Mucosa of rectum (tissue), 2 donors: ENCODE results near the gene ARPC5.

Experiments used
- H3K27ac ChIP-seq, 2 donors: one replicate each; pipeline ENCODE4 v1.7.0; 2013; ENCODE audit warnings: inconsistent platforms in 2 of 2, low read depth in 2 of 2, low read length in 2 of 2
- H3K27me3 ChIP-seq, 2 donors: one replicate each; pipeline ENCODE4 v1.7.0; 2013; ENCODE audit warnings: low read length in 2 of 2; ENCODE audit not compliant: control insufficient read depth in 2 of 2, insufficient read depth in 2 of 2
- H3K36me3 ChIP-seq, 2 donors: one replicate each; pipeline ENCODE4 v1.7.0; 2013; ENCODE audit warnings: low read length in 2 of 2; ENCODE audit not compliant: control insufficient read depth in 2 of 2, insufficient read depth in 2 of 2
- H3K4me1 ChIP-seq, 2 donors: one replicate each; pipeline ENCODE4 v1.7.0; 2013; ENCODE audit warnings: low read length in 2 of 2, mild to moderate bottlenecking in 1 of 2; ENCODE audit not compliant: control insufficient read depth in 2 of 2, insufficient read depth in 2 of 2
- H3K4me3 ChIP-seq, 2 donors: one replicate each; pipeline ENCODE4 v1.7.0; 2013; ENCODE audit warnings: low read length in 2 of 2
- H3K9ac ChIP-seq, 2 donors: one replicate each; pipeline ENCODE4 v1.7.0; 2013; ENCODE audit warnings: low read length in 2 of 2, low read depth in 1 of 2, mild to moderate bottlenecking in 1 of 2
- H3K9me3 ChIP-seq, 2 donors: one replicate each; pipeline ENCODE4 v1.7.0; 2013; ENCODE audit warnings: low read length in 2 of 2; ENCODE audit not compliant: control insufficient read depth in 2 of 2
- donor health status: healthy.
- donor health status: Normal muscosa, but diverticular disease.

The ARPC5 gene

GRCh38 chr1:183648042-183648441 is 12.5 kb upstream of the ARPC5 start:
- Histone ChIP-seq H3K4me1 (peaks cover 7 to 14% of the 10 kb centered on the region in 2 donors), H3K36me3 (no peaks in the 10 kb centered on the region), H3K9ac (no peak overlapping the region), H3K4me3 (no peak overlapping the region), H3K27ac (no peak overlapping the region), H3K27me3 (no peaks in the 10 kb centered on the region), H3K9me3 (no peaks in the 10 kb centered on the region)

GRCh38 chr1:183646776-183647175 is 11.2 kb upstream of the ARPC5 start:
- Histone ChIP-seq H3K27ac (no peak overlapping the region), H3K9ac (no peak overlapping the region), H3K36me3 (no peaks in the 10 kb centered on the region), H3K9me3 (no peaks in the 10 kb centered on the region), H3K4me3 (no peak overlapping the region), H3K27me3 (no peaks in the 10 kb centered on the region), H3K4me1 (peaks cover 1 to 2% of the 10 kb centered on the region in 2 donors)

DNA sequence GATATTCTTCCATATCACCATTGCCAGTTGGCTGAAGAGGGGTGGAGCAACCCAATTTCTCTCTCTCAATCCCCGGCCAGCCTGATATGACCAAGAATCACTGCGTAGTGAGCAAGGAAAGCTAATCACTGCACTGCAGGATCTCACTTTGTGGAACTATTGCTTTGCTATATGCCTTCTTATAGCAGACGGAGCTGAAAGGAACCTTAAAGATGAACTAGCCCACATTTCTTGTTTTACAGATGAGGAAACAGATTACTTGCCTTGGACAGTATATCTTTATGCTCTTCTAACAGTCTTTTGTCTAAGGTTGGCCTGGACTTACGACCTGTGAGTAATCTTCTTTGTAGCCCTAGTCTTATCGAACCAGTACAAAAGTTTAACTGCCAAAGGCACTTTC is 9.9 kb upstream of the ARPC5 start:
- H3K27ac ChIP-seq: no peak overlapping the region
- H3K27me3 ChIP-seq: no peaks in the 10 kb centered on the region
- H3K4me3 ChIP-seq: no peak overlapping the region
- H3K9ac ChIP-seq: no peak overlapping the region
- H3K36me3 ChIP-seq: no peaks in the 10 kb centered on the region
- H3K9me3 ChIP-seq: no peaks in the 10 kb centered on the region
- H3K4me1 ChIP-seq: no peaks in the 10 kb centered on the region

- Histone ChIP-seq H3K9me3 (no peaks in the 10 kb centered on the region), H3K4me1 (no peaks in the 10 kb centered on the region), H3K9ac (no peak overlapping the region), H3K27me3 (no peaks in the 10 kb centered on the region), H3K36me3 (no peaks in the 10 kb centered on the region), H3K27ac (no peak overlapping the region), H3K4me3 (no peak overlapping the region)
These were observed 6.6 kb upstream of the ARPC5 start for GRCh38 chr1:183642166-183642565.

DNA sequence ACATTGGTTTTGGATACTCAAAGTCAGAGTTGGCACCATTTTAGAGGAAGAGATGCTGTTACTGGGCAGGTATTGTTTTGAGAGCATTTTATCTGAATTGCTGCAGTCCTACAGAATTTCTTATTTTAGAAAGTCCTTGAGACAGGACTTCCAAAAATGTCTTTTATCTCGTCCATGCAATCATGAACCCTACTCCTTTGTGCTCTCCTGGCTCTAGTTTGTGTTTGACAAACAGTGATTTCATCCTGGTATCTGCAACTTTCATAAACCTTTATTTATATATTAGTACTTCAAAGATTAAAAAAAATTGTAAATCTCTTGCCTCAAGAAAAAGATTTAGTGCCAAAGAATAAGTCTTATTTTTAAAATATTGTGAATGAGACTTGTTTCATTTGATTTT is 4.6 kb upstream of the ARPC5 start:
- Histone ChIP-seq H3K4me1 (peaks cover 0 to 4% of the 10 kb centered on the region in 2 donors), H3K27ac (no peak overlapping the region), H3K9ac (no peak overlapping the region), H3K9me3 (no peaks in the 10 kb centered on the region), H3K4me3 (no peak overlapping the region), H3K27me3 (no peaks in the 10 kb centered on the region), H3K36me3 (no peaks in the 10 kb centered on the region)

DNA sequence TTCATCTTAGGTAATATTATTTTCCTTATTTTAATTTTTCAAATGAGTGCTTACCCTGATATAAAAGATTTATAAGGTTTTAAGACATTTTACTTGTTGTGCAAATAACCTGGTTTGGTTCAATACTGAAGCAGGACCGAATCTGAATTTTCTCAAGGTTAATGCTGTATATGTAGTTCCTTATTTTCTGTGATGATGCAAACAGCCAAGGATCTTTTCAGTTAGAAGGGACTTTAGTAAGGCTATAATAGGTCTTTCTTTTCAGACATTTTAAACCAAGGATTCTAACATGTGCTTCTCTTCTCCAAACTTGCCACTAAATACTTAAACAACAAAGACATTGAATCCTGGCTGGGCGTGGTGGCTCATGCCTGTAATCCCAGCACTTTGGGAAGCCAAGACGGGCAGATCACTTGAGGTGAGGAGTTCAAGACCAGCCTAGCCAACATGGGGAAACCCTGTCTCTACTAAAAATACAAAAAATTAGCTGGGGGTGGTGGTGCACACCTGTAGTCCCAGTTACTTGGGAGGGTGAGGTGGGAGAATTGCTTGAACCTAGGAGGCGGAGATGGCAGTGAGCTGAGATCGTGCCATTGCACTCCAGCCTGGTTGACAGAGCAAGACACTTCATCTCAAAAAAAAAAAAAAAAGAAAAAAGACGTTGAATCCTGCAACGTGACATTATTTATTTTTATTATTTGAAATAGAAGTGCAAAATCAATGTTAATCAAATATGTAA is 3.2 kb upstream of the ARPC5 start:
- Histone ChIP-seq H3K36me3 (no peaks in the 10 kb centered on the region), H3K27me3 (no peaks in the 10 kb centered on the region), H3K4me3 (no peak overlapping the region), H3K27ac (no peak overlapping the region), H3K9ac (no peak overlapping the region), H3K4me1 (peaks cover 0 to 7% of the 10 kb centered on the region in 2 donors), H3K9me3 (no peaks in the 10 kb centered on the region)

DNA sequence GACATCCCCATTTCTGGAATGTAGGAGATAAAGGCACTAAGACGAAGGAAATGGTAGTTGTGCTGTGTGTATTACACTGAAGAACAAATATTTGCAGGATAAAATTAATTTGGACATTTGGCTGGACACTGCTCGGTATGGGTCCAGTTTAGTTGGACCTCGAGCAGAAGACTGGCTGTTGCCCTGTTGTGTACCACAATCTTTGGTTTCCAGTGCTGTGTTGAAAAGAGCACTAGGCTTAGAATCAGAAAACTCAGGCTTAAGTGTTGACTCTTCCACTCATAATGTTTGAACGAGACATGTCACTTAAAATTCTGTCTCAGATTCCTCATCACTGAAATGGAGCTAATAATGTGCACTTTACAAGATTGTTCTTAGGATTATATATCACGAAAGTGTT is 1.2 kb upstream of the ARPC5 start:
- Histone ChIP-seq H3K4me1 (peaks cover 8 to 22% of the 10 kb centered on the region in 2 donors), H3K27me3 (no peaks in the 10 kb centered on the region), H3K27ac (no peak overlapping the region), H3K36me3 (peaks cover 0 to 4% of the 10 kb centered on the region in 2 donors), H3K9ac (no peak overlapping the region), H3K9me3 (no peaks in the 10 kb centered on the region), H3K4me3 (peak overlapping the region in 1 of 2 donors; percentile 94)

DNA sequence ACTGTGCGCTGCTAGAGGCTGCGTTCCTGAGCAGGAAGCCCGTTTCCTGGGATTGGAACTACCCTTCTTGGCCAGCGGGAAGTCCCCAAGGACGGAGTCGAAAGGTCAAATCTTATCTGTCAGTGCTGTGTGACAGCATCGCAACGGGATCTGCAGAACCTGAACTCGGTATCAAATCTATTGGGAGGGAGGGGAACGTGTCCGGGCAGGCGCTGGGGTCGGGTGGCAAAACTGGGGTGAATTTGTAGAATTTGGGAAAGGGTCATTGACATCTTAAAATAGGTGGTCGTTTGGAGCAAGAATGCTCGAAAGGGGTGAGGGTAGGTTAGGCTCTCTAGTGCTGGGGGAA is 725 bp upstream of the ARPC5 start:
- no peaks in the 10 kb centered on the region for H3K27me3 ChIP-seq
- H3K36me3 ChIP-seq: peaks cover 0 to 5% of the 10 kb centered on the region in 2 donors
- H3K4me3 ChIP-seq: peak overlapping the region; percentile 94
- H3K27ac ChIP-seq: peak overlapping the region; percentile 90 to 95
- peaks cover 8 to 23% of the 10 kb centered on the region in 2 donors for H3K4me1 ChIP-seq
- peak overlapping the region; percentile 61 to 65 for H3K9ac ChIP-seq
- H3K9me3 ChIP-seq: no peaks in the 10 kb centered on the region

- Histone ChIP-seq H3K27me3 (no peaks in the 10 kb centered on the region), H3K36me3 (peaks cover 9 to 11% of the 10 kb centered on the region in 2 donors), H3K27ac (peak overlapping the region; percentile 90 to 95), H3K9me3 (no peaks in the 10 kb centered on the region), H3K4me3 (peak overlapping the region; percentile 94), H3K4me1 (peaks cover 10 to 23% of the 10 kb centered on the region in 2 donors), H3K9ac (peak overlapping the region; percentile 81 to 92)
These were observed 431 bp downstream of the ARPC5 start for GRCh38 chr1:183635099-183635605.

DNA sequence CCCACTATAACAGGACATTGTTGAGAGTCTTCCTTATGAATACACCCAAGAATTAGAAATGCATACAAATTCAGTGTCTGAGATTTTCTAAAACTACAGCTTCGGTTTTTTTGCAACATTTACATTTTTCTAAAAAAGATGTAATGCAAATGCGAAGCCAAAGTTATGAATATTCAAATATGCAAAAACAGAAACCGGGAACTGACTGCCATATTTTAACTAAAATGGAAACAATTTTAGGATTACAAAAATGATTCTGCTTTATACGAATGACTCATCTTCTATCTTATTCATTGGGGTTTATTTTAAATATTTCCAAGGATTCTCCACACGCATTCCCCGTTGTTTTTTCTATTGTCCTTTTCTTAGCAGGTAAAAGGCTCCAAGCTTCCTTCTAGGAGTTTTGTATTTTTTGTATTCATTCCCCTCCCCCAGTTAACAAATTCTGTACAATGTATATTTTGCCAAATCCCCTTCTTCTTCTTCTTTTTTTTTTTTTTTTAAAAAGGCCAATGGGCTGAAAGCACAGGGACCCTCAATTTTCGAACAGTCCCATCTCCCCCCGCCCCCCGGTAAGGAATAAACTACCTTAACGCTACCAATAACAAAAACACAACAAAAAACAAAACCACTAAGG is 1.0 kb downstream of the ARPC5 start:
- Histone ChIP-seq H3K4me1 (peaks cover 10 to 23% of the 10 kb centered on the region in 2 donors), H3K4me3 (peak overlapping the region; percentile 94), H3K9ac (peak overlapping the region; percentile 81 to 92), H3K27me3 (no peaks in the 10 kb centered on the region), H3K9me3 (no peaks in the 10 kb centered on the region), H3K36me3 (peaks cover 14 to 15% of the 10 kb centered on the region in 2 donors), H3K27ac (peak overlapping the region; percentile 90 to 95)
